AG20443 (cell line): ENCODE data around the gene RIPOR1.

Experiments
- DNase-seq: peaks from one replicate; pipeline ENCODE4 v3.0.0; 2012; ENCODE audit warnings: low spot score, mixed read lengths

RIPOR1 gene

GRCh38 chr16:67538666-67539101 lies 10.1 kb downstream of the RIPOR1 start:
- DNase-seq, result no peak

DNA sequence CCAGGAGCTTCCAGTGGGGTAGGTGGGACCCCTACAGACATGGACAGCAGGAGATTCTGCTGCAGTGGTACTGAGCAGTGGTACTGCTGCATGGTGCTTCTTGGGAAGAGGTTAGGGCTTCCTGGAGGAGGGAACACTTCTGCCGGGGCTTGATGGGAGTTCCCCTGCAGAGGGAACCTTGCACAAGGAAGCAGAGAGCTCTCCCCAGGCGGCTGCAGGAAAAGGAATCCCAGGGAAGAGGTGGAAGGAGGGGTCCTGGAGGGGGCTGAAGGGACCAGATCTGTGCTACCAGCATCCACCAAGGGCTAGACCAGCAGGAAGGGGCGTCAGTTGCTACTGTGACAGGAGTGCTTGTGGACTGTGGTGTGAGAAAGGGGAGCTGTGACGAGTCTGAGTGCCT lies 10.6 kb downstream of the RIPOR1 start:
- DNase-seq, result no peak

GRCh38 chr16:67539691-67540635 lies 11.3 kb downstream of the RIPOR1 start:
- no peak for DNase-seq

GRCh38 chr16:67540756-67541155 lies 12.1 kb downstream of the RIPOR1 start:
- no peak for DNase-seq

DNA sequence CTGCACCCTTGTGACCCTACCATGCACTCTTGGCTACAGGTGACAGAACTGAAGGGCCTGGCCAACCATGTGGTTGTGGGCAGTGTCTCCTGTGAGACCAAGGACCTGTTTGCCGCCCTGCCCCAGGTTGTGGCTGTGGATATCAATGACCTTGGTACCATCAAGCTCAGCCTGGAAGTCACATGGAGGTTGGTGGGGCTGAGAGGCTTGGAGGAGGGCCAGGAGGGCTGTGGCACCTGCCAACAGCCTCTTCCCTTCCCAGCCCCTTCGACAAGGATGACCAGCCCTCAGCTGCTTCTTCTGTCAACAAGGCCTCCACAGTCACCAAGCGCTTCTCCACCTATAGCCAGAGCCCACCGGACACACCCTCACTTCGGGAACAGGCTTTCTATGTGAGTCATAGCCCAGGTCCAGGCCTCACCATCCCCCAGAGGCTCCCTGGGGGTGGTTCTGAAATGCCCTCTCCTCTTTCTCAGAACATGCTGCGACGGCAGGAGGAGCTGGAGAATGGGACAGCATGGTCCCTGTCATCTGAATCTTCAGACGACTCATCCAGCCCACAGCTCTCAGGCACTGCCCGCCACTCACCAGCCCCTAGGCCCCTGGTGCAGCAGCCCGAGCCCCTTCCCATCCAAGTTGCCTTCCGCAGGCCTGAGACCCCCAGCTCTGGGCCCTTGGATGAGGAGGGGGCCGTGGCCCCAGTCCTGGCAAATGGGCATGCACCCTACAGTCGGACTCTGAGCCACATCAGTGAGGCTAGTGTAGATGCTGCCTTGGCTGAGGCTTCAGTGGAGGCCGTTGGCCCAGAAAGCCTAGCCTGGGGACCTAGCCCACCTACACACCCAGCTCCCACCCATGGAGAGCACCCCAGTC lies 13.0 kb downstream of the RIPOR1 start:
- DNase-seq, result no peak

DNA sequence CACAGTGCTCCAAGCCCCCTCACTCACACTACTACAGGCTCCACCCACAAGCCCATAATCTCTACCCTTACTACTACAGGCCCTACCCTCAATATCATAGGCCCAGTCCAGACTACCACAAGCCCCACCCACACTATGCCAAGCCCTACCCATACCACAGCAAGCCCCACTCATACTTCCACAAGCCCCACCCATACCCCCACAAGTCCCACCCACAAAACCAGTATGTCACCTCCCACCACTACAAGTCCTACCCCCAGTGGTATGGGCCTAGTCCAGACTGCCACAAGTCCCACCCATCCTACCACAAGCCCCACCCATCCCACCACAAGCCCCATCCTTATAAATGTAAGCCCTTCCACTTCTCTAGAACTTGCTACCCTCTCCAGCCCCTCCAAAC lies 13.8 kb downstream of the RIPOR1 start:
- peak; percentile 93 for DNase-seq

DNA sequence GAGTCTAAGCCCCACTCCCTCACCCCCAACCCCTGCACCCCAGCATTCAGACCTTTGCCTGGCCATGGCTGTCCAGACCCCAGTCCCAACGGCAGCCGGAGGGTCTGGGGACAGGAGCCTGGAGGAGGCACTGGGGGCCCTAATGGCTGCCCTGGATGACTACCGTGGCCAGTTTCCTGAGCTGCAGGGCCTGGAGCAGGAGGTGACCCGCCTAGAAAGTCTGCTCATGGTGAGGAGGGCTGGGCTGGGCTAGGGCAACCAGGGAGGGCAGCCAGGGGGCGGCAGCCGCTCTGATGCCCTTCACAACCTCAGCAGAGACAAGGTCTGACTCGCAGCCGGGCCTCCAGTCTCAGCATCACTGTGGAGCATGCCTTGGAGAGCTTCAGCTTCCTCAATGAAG lies 14.4 kb downstream of the RIPOR1 start:
- no peak for DNase-seq

GRCh38 chr16:67543582-67543981 lies 15.0 kb downstream of the RIPOR1 start:
- DNase-seq, result no peak

GRCh38 chr16:67544329-67544841 lies 15.8 kb downstream of the RIPOR1 start:
- peak; percentile 4 for DNase-seq

GRCh38 chr16:67544844-67545664 lies 16.4 kb downstream of the RIPOR1 start:
- DNase-seq, result peak; percentile 2

DNA sequence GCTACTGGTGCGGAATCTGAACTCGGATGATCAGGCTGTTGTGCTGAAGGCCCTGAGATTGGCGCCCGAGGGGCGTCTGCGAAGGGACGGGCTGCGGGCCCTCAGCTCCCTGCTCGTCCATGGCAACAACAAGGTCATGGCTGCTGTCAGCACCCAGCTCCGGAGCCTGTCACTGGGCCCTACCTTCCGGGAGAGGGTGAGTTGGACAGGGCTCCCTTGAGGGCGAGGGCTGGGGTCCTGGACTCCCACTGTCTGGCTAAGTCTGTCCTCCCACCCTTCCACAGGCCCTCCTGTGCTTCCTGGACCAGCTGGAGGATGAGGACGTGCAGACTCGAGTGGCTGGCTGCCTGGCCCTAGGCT lies 17.0 kb downstream of the RIPOR1 start:
- no peak for DNase-seq

GRCh38 chr16:67546091-67546501 lies 17.5 kb downstream of the RIPOR1 start:
- peak; percentile 5 for DNase-seq

DNA sequence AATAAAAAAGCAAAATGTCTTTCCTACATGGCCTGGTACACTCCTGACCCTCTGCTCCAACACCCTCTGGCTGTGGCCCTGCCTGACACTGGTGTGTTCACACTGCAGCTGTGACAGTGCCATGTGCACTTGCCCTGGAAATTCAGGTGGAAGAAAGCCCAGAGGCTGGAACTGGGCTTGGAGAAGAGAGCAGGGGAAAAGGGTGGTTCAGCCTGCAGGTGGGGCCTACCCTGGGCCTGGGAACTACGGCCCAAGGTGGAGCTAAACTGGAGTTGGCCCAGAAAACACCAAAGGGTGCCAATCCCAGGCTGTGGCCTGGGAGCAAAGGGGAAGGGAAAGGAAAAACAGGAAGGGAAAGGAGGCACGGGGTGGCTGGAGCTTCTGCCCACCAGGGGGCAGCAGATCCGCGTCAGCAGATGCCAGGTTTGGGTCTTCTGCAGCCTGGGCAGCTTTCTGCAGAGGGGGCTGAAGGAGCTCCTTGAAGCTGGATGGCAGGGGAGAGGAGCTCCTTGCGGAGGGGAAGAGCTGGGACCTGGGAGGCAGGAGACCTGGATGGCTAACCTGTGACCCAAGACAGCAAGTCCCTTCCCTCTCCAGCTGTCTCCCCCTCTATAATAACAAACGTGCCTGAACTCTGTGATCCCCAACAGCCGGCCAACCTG lies 18.3 kb downstream of the RIPOR1 start:
- DNase-seq, result peak; percentile 81

GRCh38 chr16:67547423-67548264 lies 19.0 kb downstream of the RIPOR1 start:
- peak; percentile 5 for DNase-seq

GRCh38 chr16:67548265-67549126 lies 19.9 kb downstream of the RIPOR1 start:
- peak; percentile 8 for DNase-seq

GRCh38 chr16:67549240-67549639 lies 20.6 kb downstream of the RIPOR1 start:
- DNase-seq, result no peak

DNA sequence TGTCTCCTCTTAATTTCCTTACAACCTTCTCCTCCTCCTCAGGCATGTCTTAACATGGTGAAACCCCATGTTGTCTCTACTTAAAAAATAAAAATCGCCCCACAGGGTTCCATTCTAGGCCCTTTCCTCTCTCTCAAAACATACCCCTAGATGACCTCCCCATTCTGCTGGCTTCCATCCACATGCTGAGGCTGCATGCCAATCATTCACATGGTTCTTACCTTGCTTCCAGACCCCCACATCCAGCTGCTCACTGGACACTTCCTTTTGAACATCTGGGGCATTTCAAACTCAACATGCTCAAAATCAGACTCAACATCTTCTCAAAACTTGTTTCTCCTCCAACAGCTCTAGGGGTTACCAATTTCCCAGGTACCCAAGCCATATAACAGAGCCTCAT lies 21.3 kb downstream of the RIPOR1 start:
- no peak for DNase-seq

DNA sequence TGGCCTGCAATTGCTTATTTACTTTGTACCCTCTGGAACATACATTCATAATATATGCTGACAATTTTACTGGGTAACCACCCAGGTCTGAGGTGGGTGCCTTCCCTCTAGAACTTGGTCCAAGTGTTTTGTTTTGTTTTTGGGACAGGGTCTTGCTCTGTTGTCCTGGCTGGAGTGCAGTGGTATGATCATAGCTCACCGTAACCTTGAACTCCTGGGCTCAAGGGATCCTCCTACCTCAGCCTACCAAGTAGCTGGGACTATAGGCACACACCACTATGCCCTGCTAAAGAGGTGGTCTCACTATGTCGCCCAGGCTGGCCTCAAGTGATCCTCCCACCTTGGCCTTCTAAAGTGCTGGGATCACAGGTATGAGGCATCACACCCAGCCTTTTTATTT lies 22.5 kb downstream of the RIPOR1 start:
- no peak for DNase-seq

GRCh38 chr16:67551972-67552371 lies 23.3 kb downstream of the RIPOR1 start:
- no peak for DNase-seq
